Adrenal gland (tissue), 12 donors: ENCODE data around the gene CNOT11. TPM values are rescaled to one million over a fixed set of nuclear protein-coding genes. Genes with fewer than 3 reads are reported as not detected.

Experiments used
- DNase-seq, 7 donors: peaks; one replicate each; pipeline ENCODE4 v3.0.0-alpha.2; 2019 to 2020
- H3K27ac ChIP-seq, 5 donors: fragments of 200-600 bp; sonication (generic) in 4 of 5; 1 replicate in 3 of 5; 2 replicates in 2 of 5; pipeline versions ENCODE4 v1.5.1 to v1.8.0; 2016 to 2020; ENCODE audit warnings: mild to moderate bottlenecking in 1 of 5
- H3K27me3 ChIP-seq: fragments of 200-600 bp; 2 replicates; pipeline ENCODE4 v1.8.0; 2021
- H3K36me3 ChIP-seq, 2 donors: fragments of 200-600 bp; replicated peaks in 1 of 2; 1 replicate in 1 of 2; 2 replicates in 1 of 2; pipeline versions ENCODE4 v1.5.1 to v1.8.0; 2018 to 2022
- H3K4me1 ChIP-seq, 2 donors: fragments of 200-600 bp; replicated peaks in 1 of 2; 1 replicate in 1 of 2; 2 replicates in 1 of 2; pipeline versions ENCODE4 v1.5.1 to v1.8.0; 2018 to 2021
- H3K4me3 ChIP-seq, 4 donors: fragments of 200-600 bp; sonication (generic) in 3 of 4; one replicate each; pipeline ENCODE4 v1.5.1; 2016 to 2018
- H3K9me3 ChIP-seq, 3 donors: fragments of 200-600 bp; sonication (generic) in 1 of 3; replicated peaks in 1 of 3; 1 replicate in 2 of 3; 2 replicates in 1 of 3; pipeline versions ENCODE4 v1.5.1 to v1.8.0; 2016 to 2021
- POLR2A ChIP-seq, 2 donors: fragments of 450-650 bp; IDR thresholded peaks; one replicate each; pipeline ENCODE4 v1.6.1; 2017; ENCODE audit warnings: antibody characterized with exemption in 2 of 2, mild to moderate bottlenecking in 2 of 2, moderate library complexity in 1 of 2
- WGBS, 4 donors: extraction: QIAGEN DNeasy Blood & Tissue Kit in 2 of 4; methylation state at CpG; one replicate each; pipeline versions ENCODE4 v1.1.5 to v1.1.7; 2013 to 2017; 5-methylcytosine and 5-hydroxymethylcytosine counted together
- intact Hi-C, 2 donors: fragments of 100-400 bp; cut with DNase I; formaldehyde crosslinking; loops; one replicate each; pipeline versions ENCODE4 v1.14.1 to v1.15.0; 2022 to 2023
- polyA plus RNA-seq, 3 donors: library from polyadenylated mRNA; stranded (reverse); fragments of 200-250 nt in 2 of 3; fragments of 350-450 nt in 1 of 3; fragmentation: Illumina TruSeq in 1 of 3; extraction: RNeasy Lipid Tissue Mini Kit (QIAGEN cat#74804) in 1 of 3; gene quantifications; one replicate each; pipeline ENCODE4 v1.2.3, GENCODE V29; 2013 to 2014
- total RNA-seq, 9 donors: library from RNA; depleted of rRNA in 4 of 9; stranded (reverse); fragments of >200 nt in 4 of 9; fragments of 120-200 nt in 1 of 9; fragmentation: NEBNext Ultra II Directional in 1 of 9; extraction: Animal tissue kit (Norgen Biotek cat#: 25700) in 1 of 9; gene quantifications; one replicate each; pipeline versions ENCODE4 v1.1.0 to v1.2.4, GENCODE V29; 2013 to 2023
- TF ChIP-seq, protein P1 (sequence below), 6 experiments: fragments of 450-650 bp in 4 of 6; fragments of 200-600 bp in 2 of 6; sonication (generic) in 1 of 6; IDR thresholded peaks; 1 replicate in 5 of 6; 2 replicates in 1 of 6; pipeline versions ENCODE4 v1.5.1 to v1.8.0; 2016 to 2021; ENCODE audit warnings: antibody characterized with exemption in 6 of 6, mild to moderate bottlenecking in 2 of 6, moderate library complexity in 1 of 6
- donor health status: healthy with polysubstance abuse.
- donor health status: Bipolar disorder and iron deficiency.
- donor health status: DM: yes; HTN: yes; CAD: no.
- donor health status: DM: no; HTN: no; CAD: no.
- donor health status: DM: no; HTN: no; CAD: no.
- donor health status: DM: yes; HTN: yes; CAD: no.

The CNOT11 gene
- total and polyA plus RNA-seq, 12 donors = 9.5 to 67.3 (median 32.6) TPM

DNA sequence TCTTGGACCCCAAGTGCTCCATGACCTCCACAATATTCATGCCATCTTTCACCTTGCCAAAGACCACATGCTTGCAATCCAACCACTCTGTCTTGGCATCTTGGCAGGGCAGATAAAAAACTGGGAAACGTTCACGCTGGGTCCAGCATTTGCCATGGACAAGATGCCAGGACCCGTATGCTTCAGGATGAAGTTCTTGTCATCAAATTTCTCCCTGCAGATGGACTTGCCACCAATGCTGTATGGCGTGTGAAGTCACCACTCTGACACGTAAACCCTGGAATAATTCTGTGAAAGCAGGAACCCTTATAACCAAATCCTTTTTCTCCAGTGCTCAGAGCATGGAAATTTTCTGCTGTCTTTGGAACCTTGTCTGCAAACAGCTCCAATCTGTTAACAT is 21.5 kb downstream of the CNOT11 start:
- H3K27me3 ChIP-seq = no peaks in the 10 kb centered on the region
- intact Hi-C loops = no loop called here
- TF ChIP-seq POLR2A (IDR thresholded peaks at IDR 0.05) = no peak
- TF ChIP-seq, protein P1, sequence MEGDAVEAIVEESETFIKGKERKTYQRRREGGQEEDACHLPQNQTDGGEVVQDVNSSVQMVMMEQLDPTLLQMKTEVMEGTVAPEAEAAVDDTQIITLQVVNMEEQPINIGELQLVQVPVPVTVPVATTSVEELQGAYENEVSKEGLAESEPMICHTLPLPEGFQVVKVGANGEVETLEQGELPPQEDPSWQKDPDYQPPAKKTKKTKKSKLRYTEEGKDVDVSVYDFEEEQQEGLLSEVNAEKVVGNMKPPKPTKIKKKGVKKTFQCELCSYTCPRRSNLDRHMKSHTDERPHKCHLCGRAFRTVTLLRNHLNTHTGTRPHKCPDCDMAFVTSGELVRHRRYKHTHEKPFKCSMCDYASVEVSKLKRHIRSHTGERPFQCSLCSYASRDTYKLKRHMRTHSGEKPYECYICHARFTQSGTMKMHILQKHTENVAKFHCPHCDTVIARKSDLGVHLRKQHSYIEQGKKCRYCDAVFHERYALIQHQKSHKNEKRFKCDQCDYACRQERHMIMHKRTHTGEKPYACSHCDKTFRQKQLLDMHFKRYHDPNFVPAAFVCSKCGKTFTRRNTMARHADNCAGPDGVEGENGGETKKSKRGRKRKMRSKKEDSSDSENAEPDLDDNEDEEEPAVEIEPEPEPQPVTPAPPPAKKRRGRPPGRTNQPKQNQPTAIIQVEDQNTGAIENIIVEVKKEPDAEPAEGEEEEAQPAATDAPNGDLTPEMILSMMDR (IDR thresholded peaks at IDR 0.05) = no peak
- no peaks in the 10 kb centered on the region for H3K4me1 ChIP-seq
- H3K9me3 ChIP-seq = no peaks in the 10 kb centered on the region
- peaks cover 0 to 71% of the 10 kb centered on the region in 2 donors for H3K36me3 ChIP-seq
- no peak overlapping the region for H3K27ac ChIP-seq
- H3K4me3 ChIP-seq = no peak overlapping the region
- 95 to 96% (median 96%) methylated on average over 5 of the region's 5 CpGs for WGBS, 4 donors
- no peak for DNase-seq

DNA sequence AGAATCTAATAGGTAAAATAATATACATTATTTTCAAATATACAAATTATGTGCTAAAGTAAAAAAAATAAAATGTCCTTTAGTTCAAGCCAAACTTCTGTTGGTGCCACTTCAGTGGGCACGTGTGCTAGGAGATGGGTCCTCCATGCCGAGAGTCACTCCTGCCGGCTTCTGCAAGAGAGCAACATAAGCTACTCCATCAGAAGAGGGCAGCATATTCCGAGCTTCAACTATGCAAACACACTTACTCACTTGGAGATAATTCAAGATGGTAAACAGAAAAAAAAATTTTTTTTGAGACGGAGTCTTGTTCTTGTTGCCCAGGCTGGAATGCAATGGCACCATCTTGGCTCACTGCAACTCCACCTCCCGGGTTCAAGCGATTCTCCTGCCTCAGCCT is 24.4 kb downstream of the CNOT11 start:
- H3K36me3 ChIP-seq = peaks cover 0 to 67% of the 10 kb centered on the region in 2 donors
- 85 to 91% (median 89%) methylated on average over 7 of the region's 7 CpGs for WGBS, 4 donors

DNA sequence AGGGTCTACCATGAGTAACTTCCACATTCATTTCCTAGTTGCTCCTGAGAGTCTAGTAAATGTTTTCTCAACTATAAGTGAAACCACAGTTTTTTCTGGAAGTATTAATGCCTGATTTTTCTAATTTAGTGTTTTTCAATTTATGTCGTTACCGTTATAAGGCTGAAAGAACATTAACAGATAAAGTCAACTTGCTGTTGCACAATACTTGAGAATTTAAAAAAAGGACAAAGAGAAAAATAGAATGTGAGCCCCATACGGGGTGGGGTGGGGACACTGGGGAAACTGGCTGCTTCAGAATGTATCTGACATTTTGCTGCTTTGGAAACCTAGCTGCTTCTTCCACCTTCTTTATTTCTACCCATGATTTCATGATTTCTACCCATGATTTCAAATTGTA is 26.2 kb downstream of the CNOT11 start:
- Histone ChIP-seq H3K9me3 (no peaks in the 10 kb centered on the region), H3K27ac (no peak overlapping the region), H3K27me3 (no peaks in the 10 kb centered on the region), H3K4me1 (no peaks in the 10 kb centered on the region), H3K4me3 (no peak overlapping the region), H3K36me3 (peaks cover 0 to 68% of the 10 kb centered on the region in 2 donors)
- TF ChIP-seq, protein P1 (IDR thresholded peaks at IDR 0.05) = no peak
- TF ChIP-seq POLR2A (IDR thresholded peaks at IDR 0.05) = no peak
- no peak for DNase-seq
- intact Hi-C loops = no loop called here
- WGBS, 4 donors = 68 to 86% (median 83%) methylated on average over 3 of the region's 3 CpGs

More for the DNA sequence above, 24.4 kb downstream of the CNOT11 start:
- H3K9me3 ChIP-seq = no peaks in the 10 kb centered on the region
- TF ChIP-seq POLR2A (IDR thresholded peaks at IDR 0.05) = no peak
- TF ChIP-seq, protein P1 (IDR thresholded peaks at IDR 0.05) = no peak
- no peak overlapping the region for H3K4me3 ChIP-seq
- H3K27me3 ChIP-seq = no peaks in the 10 kb centered on the region
- DNase-seq = no peak
- intact Hi-C loops = no loop called here
- no peaks in the 10 kb centered on the region for H3K4me1 ChIP-seq
- no peak overlapping the region for H3K27ac ChIP-seq

DNA sequence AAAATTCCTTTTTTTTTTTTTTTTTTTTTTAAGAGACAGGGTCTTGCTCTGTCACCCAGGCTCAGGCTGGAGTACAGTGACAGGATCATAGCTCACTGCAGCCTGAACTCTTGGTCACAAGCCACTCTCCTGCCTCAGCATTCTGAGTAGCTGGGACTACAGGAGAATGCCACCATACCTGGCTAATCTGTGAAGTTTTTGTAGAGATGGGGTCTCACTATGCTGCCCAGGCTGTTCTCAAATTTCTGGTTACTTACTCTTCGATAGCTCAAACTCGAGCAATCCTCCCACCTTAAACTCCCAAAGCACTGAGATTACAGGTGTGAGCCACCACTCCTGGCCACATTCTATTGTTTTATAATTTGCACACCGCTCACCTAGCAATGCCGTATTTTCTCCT is 28.8 kb downstream of the CNOT11 start:
- 90 to 99% (median 98%) methylated on average over 4 of the region's 4 CpGs for WGBS, 4 donors
- Histone ChIP-seq H3K27me3 (no peaks in the 10 kb centered on the region), H3K36me3 (peaks cover 0 to 83% of the 10 kb centered on the region in 2 donors), H3K4me3 (no peak overlapping the region), H3K27ac (no peak overlapping the region), H3K4me1 (no peaks in the 10 kb centered on the region), H3K9me3 (no peaks in the 10 kb centered on the region)
- intact Hi-C loops = no loop called here
- no peak for DNase-seq
- TF ChIP-seq, protein P1 (IDR thresholded peaks at IDR 0.05) = no peak
- no peak for TF ChIP-seq POLR2A (IDR thresholded peaks at IDR 0.05)
